H9 (cell line): ENCODE results near the gene NOP56. TPM values are rescaled to one million over a fixed set of nuclear protein-coding genes. Genes with fewer than 3 reads are reported as not detected.

ENCODE experiments used
- DNase-seq: peaks from one replicate; pipeline ENCODE4 v3.0.0-alpha.2; 2017
- H2AFZ ChIP-seq: one replicate; pipeline ENCODE4 v1.6.1; 2013; ENCODE audit warnings: mild to moderate bottlenecking, low read length, control low read depth, moderate library complexity
- H2AK5ac ChIP-seq: 2 replicates; pipeline ENCODE4 v1.6.1; 2013; ENCODE audit warnings: low read length, control low read depth, mixed read lengths; ENCODE audit not compliant: insufficient read length
- H2BK120ac ChIP-seq: one replicate; pipeline ENCODE4 v1.6.1; 2013; ENCODE audit warnings: low read depth, mild to moderate bottlenecking, low read length, control low read depth, inconsistent platforms; ENCODE audit not compliant: poor library complexity, severe bottlenecking
- H2BK12ac ChIP-seq: 2 replicates; pipeline ENCODE4 v1.6.1; 2013; ENCODE audit warnings: low read length, control low read depth, mixed read lengths, low read depth; ENCODE audit not compliant: insufficient read length
- H2BK15ac ChIP-seq: 2 replicates; pipeline ENCODE4 v1.6.1; 2013; ENCODE audit warnings: low read depth, low read length, control low read depth
- H2BK20ac ChIP-seq: one replicate; pipeline ENCODE4 v1.6.1; 2013; ENCODE audit warnings: low read depth, mild to moderate bottlenecking, low read length, control low read depth, inconsistent platforms; ENCODE audit not compliant: poor library complexity, severe bottlenecking
- H2BK5ac ChIP-seq: 2 replicates; pipeline ENCODE4 v1.6.1; 2013; ENCODE audit warnings: low read length, control low read depth, mixed read lengths; ENCODE audit not compliant: insufficient read length
- H3K14ac ChIP-seq: 2 replicates; pipeline ENCODE4 v1.6.1; 2013; ENCODE audit warnings: low read length, control low read depth; ENCODE audit not compliant: insufficient read depth
- H3K18ac ChIP-seq: 2 replicates; pipeline ENCODE4 v1.6.1; 2013; ENCODE audit warnings: low read depth, mild to moderate bottlenecking, mixed read lengths, low read length, control low read depth; ENCODE audit not compliant: insufficient read length
- H3K23ac ChIP-seq: 2 replicates; pipeline ENCODE4 v1.6.1; 2013; ENCODE audit warnings: low read length, control low read depth, mixed read lengths, low read depth; ENCODE audit not compliant: insufficient read length
- H3K23me2 ChIP-seq: 2 replicates; pipeline ENCODE4 v1.6.1; 2013; ENCODE audit warnings: low read depth, mild to moderate bottlenecking, mixed read lengths, low read length, control low read depth; ENCODE audit not compliant: insufficient read length, poor library complexity, severe bottlenecking
- H3K27ac ChIP-seq: 2 replicates; pipeline ENCODE4 v1.5.1; 2013; ENCODE audit warnings: low read length, control low read depth, mixed read lengths, low read depth; ENCODE audit not compliant: insufficient read length
- H3K27me3 ChIP-seq: 2 replicates; pipeline ENCODE4 v1.6.1; 2013; ENCODE audit warnings: low read length, control low read depth, inconsistent platforms; ENCODE audit not compliant: insufficient read depth
- H3K4ac ChIP-seq: 2 replicates; pipeline ENCODE4 v1.6.1; 2013; ENCODE audit warnings: low read depth, mild to moderate bottlenecking, control low read depth, inconsistent platforms, low read length, moderate library complexity
- H3K4me1 ChIP-seq: 2 replicates; pipeline ENCODE4 v1.6.1; 2013; ENCODE audit warnings: low read length, control low read depth, inconsistent platforms; ENCODE audit not compliant: insufficient read depth
- H3K4me2 ChIP-seq: 2 replicates; pipeline ENCODE4 v1.6.1; 2013; ENCODE audit warnings: low read length, control low read depth, mixed read lengths; ENCODE audit not compliant: insufficient read length, insufficient read depth
- H3K56ac ChIP-seq: 2 replicates; pipeline ENCODE4 v1.6.1; 2013; ENCODE audit warnings: low read depth, mild to moderate bottlenecking, mixed read lengths, low read length, control low read depth; ENCODE audit not compliant: insufficient read length
- H3K79me1 ChIP-seq: 2 replicates; pipeline ENCODE4 v1.6.1; 2013; ENCODE audit warnings: low read depth, mild to moderate bottlenecking, moderate library complexity, low read length, control low read depth, inconsistent platforms; ENCODE audit not compliant: insufficient read depth, poor library complexity, severe bottlenecking
- H3K79me2 ChIP-seq: 2 replicates; pipeline ENCODE4 v1.6.1; 2013; ENCODE audit warnings: low read length, control low read depth, inconsistent platforms; ENCODE audit not compliant: insufficient read depth
- H3K9ac ChIP-seq: 2 replicates; pipeline ENCODE4 v1.6.1; 2013; ENCODE audit warnings: low read length, control low read depth, mixed read lengths; ENCODE audit not compliant: insufficient read length; ENCODE audit errors: extremely low read depth
- H3K9me3 ChIP-seq: one replicate; pipeline ENCODE4 v1.6.1; 2013; ENCODE audit warnings: low read depth, low read length, inconsistent platforms; ENCODE audit not compliant: control insufficient read depth
- H3T11ph ChIP-seq: one replicate; pipeline ENCODE4 v1.6.1; 2013; ENCODE audit warnings: mild to moderate bottlenecking, low read length, control low read depth, inconsistent platforms
- H4K20me1 ChIP-seq: one replicate; pipeline ENCODE4 v1.6.1; 2013; ENCODE audit not compliant: control insufficient read depth, insufficient read length, insufficient read depth
- H4K5ac ChIP-seq: 2 replicates; pipeline ENCODE4 v1.6.1; 2013; ENCODE audit warnings: low read depth, mild to moderate bottlenecking, mixed read lengths, low read length, control low read depth; ENCODE audit not compliant: insufficient read length
- H4K8ac ChIP-seq: replicated peaks from 2 replicates; pipeline ENCODE4 v1.6.1; 2013; ENCODE audit warnings: low read length, control low read depth, mixed read lengths, low read depth; ENCODE audit not compliant: insufficient read length
- H4K91ac ChIP-seq: 2 replicates; pipeline ENCODE4 v1.6.1; 2013; ENCODE audit warnings: low read depth, mild to moderate bottlenecking, moderate library complexity, mixed read lengths, low read length, control low read depth; ENCODE audit not compliant: insufficient read length
- H3K27ac Mint-ChIP-seq, 3 experiments: 2 replicates in 2 of 3; 3 replicates in 1 of 3; pipeline ENCODE4 v1.8.0; 2020 to 2021; ENCODE audit warnings: mixed read lengths in 3 of 3, mild to moderate bottlenecking in 1 of 3, moderate library complexity in 1 of 3
- H3K27me3 Mint-ChIP-seq: 2 replicates; pipeline ENCODE4 v1.8.0; 2021; ENCODE audit warnings: low read depth, mild to moderate bottlenecking, moderate library complexity, mixed read lengths
- H3K36me3 Mint-ChIP-seq, 3 experiments: 2 replicates in 2 of 3; 3 replicates in 1 of 3; pipeline ENCODE4 v1.8.0; 2020 to 2021; ENCODE audit warnings: low read depth in 3 of 3, mixed read lengths in 3 of 3; ENCODE audit not compliant: insufficient read depth in 1 of 3
- H3K4me1 Mint-ChIP-seq, 2 experiments: 2 replicates each; pipeline ENCODE4 v1.8.0; 2020; ENCODE audit warnings: mixed read lengths in 2 of 2
- H3K4me3 Mint-ChIP-seq, 2 experiments: 2 replicates in 1 of 2; 3 replicates in 1 of 2; pipeline ENCODE4 v1.8.0; 2020 to 2021; ENCODE audit warnings: mild to moderate bottlenecking in 2 of 2, mixed read lengths in 2 of 2, moderate library complexity in 1 of 2
- H3K9me3 Mint-ChIP-seq, 2 experiments: 2 replicates in 1 of 2; 3 replicates in 1 of 2; pipeline ENCODE4 v1.8.0; 2020; ENCODE audit warnings: mild to moderate bottlenecking in 2 of 2, mixed read lengths in 2 of 2, moderate library complexity in 1 of 2
- CTCF ChIP-seq: fragments of 200-600 bp; sonication (generic); conservative IDR thresholded peaks from 3 replicates; pipeline ENCODE4 v1.8.0; 2021; ENCODE audit warnings: antibody characterized with exemption, mild to moderate bottlenecking
- WGBS: extraction: QIAGEN DNeasy Blood & Tissue Kit; methylation state at CpG from one replicate; pipeline ENCODE4 v1.1.7; 2013; ENCODE audit warnings: missing lambda C conversion rate, low lambda C conversion rate, mixed read lengths; ENCODE audit not compliant: insufficient read length; ENCODE audit errors: extremely low coverage; 5-methylcytosine and 5-hydroxymethylcytosine counted together
- total RNA-seq: library from RNA; stranded (reverse); gene quantifications from 2 replicates; pipeline ENCODE4 v1.2.1, GENCODE V29; 2021

The NOP56 gene
- total RNA-seq, 1 experiment from 2014 or later, result 774 TPM

GRCh38 chr20:2616634-2617033 is 35.8 kb upstream of the NOP56 start:
- H4K8ac ChIP-seq, result no peak overlapping the region
- H3K79me2 ChIP-seq, result no peaks in the 10 kb centered on the region
- H3K23me2 ChIP-seq, result no peaks in the 10 kb centered on the region
- H3T11ph ChIP-seq, result no peak overlapping the region
- H3K9me3 ChIP-seq, result no peaks in the 10 kb centered on the region
- H2AK5ac ChIP-seq, result no peak overlapping the region
- no peak for TF ChIP-seq CTCF
- no peak overlapping the region for H3K56ac ChIP-seq
- no peak overlapping the region for H3K27ac Mint-ChIP-seq
- H2BK120ac ChIP-seq, result no peak overlapping the region
- no peaks in the 10 kb centered on the region for H3K36me3 Mint-ChIP-seq
- no peak overlapping the region for H3K18ac ChIP-seq
- H2BK12ac ChIP-seq, result no peak overlapping the region
- H3K4me1 Mint-ChIP-seq, result no peaks in the 10 kb centered on the region
- H3K9me3 Mint-ChIP-seq, result peaks cover 2 to 3% of the 10 kb centered on the region in 2 experiments; a peak in 3 of 5 replicates
- no peaks in the 10 kb centered on the region for H3K4me1 ChIP-seq
- no peak overlapping the region for H4K5ac ChIP-seq
- no peak overlapping the region for H3K4me2 ChIP-seq
- peaks cover 49% of the 10 kb centered on the region for H3K27me3 Mint-ChIP-seq
- no peak for DNase-seq
- H2BK5ac ChIP-seq, result no peak overlapping the region
- H3K14ac ChIP-seq, result no peak overlapping the region
- no peak overlapping the region for H2BK20ac ChIP-seq
- no peak overlapping the region for H4K91ac ChIP-seq
- H2BK15ac ChIP-seq, result no peak overlapping the region
- no peak overlapping the region for H3K27ac ChIP-seq
- no peaks in the 10 kb centered on the region for H4K20me1 ChIP-seq
- H3K4ac ChIP-seq, result no peak overlapping the region
- H2AFZ ChIP-seq, result no peak overlapping the region
- H3K4me3 Mint-ChIP-seq, result no peak overlapping the region
- no peaks in the 10 kb centered on the region for H3K79me1 ChIP-seq
- no peaks in the 10 kb centered on the region for H3K27me3 ChIP-seq
- no CpG with 5 or more reads among the region's 9 CpGs for WGBS
- H3K9ac ChIP-seq, result no peak overlapping the region
- no peak overlapping the region for H3K23ac ChIP-seq
